ENCODE measurements around the gene WNT9A. TPM values are rescaled to one million over a fixed set of nuclear protein-coding genes. Genes with fewer than 3 reads are reported as not detected.

WNT9A gene
- 1.3 and 4.4 TPM in 2 replicates for total RNA-seq

GRCh38 chr1:227947676-227948492 lies at the start of gene WNT9A:
TSS of gene WNT9A (minus strand) at chr1:227947932. CDS start at chr1:227947887, 45 bp downstream.

Other genes starting within 250 kb of the WNT9A start
- 29.0 and 31.6 TPM in 2 replicates for gene JMJD4, start 212.6 kb downstream of the WNT9A start, total RNA-seq
- gene SNAP47, start 212.5 kb downstream of the WNT9A start, total RNA-seq = 40.2 and 45.5 TPM in 2 replicates
- not detected in 2 replicates for gene PRSS38, start 132.3 kb downstream of the WNT9A start, total RNA-seq
- gene WNT3A, start 59.1 kb upstream of the WNT9A start, total RNA-seq = not detected in 2 replicates
- gene ARF1, start 134.8 kb upstream of the WNT9A start, total RNA-seq = 270 and 290 TPM in 2 replicates
- 9.2 and 10.7 TPM in 2 replicates for gene C1orf35, start 155.4 kb upstream of the WNT9A start, total RNA-seq
- gene MRPL55, start 161.4 kb upstream of the WNT9A start, total RNA-seq = 61.8 and 63.3 TPM in 2 replicates
- gene GUK1, start 192.3 kb upstream of the WNT9A start, total RNA-seq = 472 and 568 TPM in 2 replicates
- gene GJC2, start 202.0 kb upstream of the WNT9A start, total RNA-seq = 1.2 and 3.9 TPM in 2 replicates
- 4.5 and 5.5 TPM in 2 replicates for gene IBA57, start 217.9 kb upstream of the WNT9A start, total RNA-seq